Epidermal melanocyte (primary cell): ENCODE measurements around the gene OR9A2.

Source experiments
- DNase-seq: peaks from one replicate; pipeline ENCODE4 v3.0.0; 2011; ENCODE audit warnings: low spot score; ENCODE audit not compliant: insufficient read length

The OR9A2 gene, protein sequence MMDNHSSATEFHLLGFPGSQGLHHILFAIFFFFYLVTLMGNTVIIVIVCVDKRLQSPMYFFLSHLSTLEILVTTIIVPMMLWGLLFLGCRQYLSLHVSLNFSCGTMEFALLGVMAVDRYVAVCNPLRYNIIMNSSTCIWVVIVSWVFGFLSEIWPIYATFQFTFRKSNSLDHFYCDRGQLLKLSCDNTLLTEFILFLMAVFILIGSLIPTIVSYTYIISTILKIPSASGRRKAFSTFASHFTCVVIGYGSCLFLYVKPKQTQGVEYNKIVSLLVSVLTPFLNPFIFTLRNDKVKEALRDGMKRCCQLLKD

GRCh38 chr7:143027032-143027431 is at the start of gene OR9A2:
TSS of gene OR9A2 (minus strand) at chr7:143027132. CDS start at chr7:143027132, 0 bp downstream.
- DNase-seq, result no peak

GRCh38 chr7:143074141-143074540 is 47.2 kb upstream of the OR9A2 start:
- no peak for DNase-seq

DNA sequence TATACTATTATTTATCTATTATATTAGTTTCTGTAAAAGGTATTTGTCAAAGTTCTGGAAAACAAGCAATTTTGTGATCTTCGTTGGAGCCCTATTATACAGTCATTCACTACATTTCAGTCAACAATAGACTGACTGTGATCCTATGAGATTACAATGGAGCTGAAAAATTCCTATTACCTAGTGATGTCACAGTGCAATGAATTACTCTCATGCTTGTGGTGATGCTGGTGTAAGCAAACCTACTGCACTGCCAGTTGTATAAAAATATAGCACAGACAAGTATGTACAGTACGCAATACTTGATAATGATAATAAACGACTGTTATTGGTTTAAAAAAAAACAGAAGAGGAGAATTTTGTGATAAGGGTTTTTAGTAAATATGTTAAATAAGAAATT is 46.6 kb upstream of the OR9A2 start:
- no peak for DNase-seq

GRCh38 chr7:143069912-143070500 is 43.1 kb upstream of the OR9A2 start:
- DNase-seq, result no peak

DNA sequence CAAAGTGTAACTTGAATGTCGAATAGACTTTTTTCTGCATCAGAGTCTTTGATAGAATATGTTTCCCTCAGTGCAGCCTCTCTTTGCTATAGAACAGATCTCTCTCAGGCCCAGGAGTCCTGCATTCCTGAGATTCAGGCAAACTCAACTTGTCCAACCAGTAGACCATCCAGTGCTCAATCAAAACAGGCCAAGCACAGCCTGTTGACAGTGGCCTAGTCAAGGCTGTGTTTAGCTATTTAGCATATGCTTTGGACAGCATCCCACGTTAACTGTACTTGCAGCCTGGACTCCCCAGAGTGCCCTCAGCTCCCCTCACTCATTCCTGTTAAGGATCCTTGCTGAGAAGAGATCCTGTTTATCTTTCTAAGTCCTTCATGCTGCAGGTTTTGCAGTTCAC is 41.5 kb upstream of the OR9A2 start:
- no peak for DNase-seq

DNA sequence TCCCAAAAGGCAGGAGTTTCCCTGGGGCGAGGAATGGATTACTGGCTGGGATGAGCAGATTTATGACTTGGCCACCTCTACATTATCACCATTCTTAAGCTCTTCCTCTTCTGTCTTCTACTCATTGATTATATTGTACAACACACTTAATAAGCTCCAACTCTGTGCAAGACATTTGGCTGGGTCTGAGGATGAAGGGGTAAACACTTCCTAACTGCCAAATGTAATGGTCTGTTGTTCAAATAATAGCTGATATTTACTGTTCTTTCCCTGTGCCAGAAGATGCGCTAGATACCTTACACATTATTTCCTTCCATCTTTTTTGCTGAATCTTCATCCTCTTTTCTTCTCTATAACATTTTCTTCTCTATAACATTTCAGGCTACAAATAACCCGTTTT is 36.8 kb upstream of the OR9A2 start:
- DNase-seq, result no peak

DNA sequence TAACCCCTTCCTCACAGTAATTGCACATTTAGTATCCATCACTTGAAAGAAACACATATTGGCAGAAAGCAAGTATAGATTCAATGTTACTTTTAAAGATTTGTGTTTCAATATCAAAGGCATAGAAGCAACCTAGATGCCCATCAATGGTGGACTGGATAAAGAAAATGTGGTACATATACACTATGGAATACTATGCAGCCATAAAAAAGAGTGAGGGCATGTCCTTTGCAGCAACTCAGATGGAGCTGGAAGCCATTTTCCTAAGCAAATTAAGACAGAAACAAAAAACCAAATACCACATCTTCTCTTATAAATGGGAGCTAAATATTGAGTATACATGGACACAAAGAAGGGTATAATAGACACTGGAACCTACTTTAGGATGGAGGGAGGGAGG is 28.8 kb upstream of the OR9A2 start:
- DNase-seq, result no peak

DNA sequence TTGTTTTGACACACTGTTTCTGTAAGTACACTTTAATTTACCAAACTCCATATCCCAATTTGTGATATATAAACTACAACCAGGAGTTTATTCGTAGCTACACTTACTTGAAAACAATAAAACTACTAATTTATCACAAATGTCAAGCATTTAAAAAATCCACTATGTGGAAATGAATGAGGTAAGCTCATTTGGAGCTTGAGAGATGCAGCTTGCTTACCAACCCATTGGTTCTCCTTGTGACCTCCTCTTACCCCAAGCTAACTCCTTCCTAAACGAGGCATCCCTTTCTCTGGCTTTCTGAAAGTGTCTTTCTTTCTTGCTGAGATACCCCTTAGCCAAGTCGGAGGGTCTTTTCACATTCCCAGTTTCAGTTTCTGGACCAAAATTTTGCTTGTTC is 27.7 kb upstream of the OR9A2 start:
- no peak for DNase-seq

- no peak for DNase-seq
These were observed 25.1 kb upstream of the OR9A2 start, which contains the start of gene OR6V1 for GRCh38 chr7:143052041-143052440. TSS of gene OR6V1 (plus strand) at chr7:143052341. CDS start at chr7:143052341, 0 bp downstream.

DNA sequence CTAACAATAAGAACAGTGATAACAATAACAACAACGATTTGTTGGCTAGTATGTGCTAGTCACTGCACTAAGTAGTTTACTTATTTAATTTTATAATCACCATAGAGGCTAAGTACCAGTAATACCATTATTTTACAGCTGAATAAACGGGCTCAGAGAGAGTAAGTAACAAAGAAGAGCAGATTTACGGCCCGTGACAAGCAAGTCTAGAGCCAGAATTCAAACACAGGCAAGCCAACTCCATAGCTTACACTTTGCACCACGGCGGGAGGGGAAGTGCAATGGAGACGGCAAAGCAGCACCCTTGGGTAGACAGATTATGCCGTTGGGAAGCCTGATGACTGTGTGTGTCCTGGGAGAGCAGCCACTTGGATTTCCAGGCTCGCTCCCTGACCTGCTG is 24.0 kb upstream of the OR9A2 start:
- no peak for DNase-seq

DNA sequence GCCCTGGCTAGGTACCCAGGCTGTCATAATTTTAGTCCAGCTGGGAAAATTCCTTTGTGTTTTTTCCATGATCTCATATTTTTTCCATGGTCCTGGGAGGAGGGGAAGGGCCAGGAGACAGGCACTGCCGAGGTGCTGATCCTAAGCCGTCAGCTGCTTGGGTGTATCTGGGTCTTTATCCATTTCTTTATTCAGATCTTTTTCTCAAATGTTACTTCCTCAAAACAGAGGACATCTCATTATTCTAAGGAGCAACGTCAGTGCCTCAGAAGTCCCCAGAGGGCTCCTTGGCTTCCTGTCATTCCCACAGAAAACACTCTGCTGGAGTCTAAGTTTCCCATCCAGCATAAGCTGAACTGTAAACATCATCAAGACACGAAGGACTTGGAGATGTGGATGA is 22.4 kb upstream of the OR9A2 start:
- DNase-seq, result no peak

GRCh38 chr7:143048827-143049226 is 21.9 kb upstream of the OR9A2 start:
- no peak for DNase-seq

DNA sequence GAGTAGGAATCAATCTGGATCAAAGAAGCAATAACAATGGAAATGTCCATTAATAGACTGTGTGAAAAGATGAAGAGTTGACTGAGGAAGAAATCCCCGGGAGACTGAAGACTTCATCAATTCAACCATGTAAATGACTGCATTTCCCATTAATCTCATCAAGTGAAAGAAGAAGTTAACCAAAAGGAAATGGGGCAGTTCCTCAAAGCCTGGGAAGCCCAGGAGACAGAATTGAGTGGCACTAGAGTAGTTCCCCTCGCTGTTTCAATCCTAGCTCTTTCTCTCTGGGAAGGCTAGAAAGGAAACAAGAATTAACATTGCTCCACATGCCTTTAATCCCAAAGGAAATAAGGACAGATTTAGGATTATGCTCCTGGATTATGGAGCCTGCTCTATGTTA is 20.4 kb upstream of the OR9A2 start:
- DNase-seq, result no peak

DNA sequence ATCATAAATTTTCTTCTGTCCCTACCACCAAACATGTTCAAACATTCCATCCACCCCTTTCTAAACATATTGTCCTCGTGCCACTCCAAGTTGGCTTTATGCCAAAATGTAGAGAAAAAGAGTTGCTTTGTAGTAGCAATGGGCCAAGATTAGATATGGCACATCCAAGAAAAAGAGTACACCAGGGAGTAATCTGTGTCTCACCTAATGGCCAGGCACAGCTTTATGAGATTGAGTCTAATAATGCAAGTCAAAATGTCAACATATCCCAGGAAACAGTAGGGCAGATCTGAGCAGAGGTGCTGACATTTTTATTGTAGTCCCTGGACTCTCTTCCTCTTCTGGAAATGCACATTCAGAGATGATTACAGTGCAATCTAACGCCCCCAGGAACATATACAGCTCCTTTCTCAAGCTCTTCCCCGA is 19.5 kb upstream of the OR9A2 start:
- DNase-seq, result no peak

GRCh38 chr7:143043391-143043790 is 16.5 kb upstream of the OR9A2 start:
- DNase-seq, result no peak

- no peak for DNase-seq
These were observed 15.9 kb upstream of the OR9A2 start for GRCh38 chr7:143042790-143043271.

DNA sequence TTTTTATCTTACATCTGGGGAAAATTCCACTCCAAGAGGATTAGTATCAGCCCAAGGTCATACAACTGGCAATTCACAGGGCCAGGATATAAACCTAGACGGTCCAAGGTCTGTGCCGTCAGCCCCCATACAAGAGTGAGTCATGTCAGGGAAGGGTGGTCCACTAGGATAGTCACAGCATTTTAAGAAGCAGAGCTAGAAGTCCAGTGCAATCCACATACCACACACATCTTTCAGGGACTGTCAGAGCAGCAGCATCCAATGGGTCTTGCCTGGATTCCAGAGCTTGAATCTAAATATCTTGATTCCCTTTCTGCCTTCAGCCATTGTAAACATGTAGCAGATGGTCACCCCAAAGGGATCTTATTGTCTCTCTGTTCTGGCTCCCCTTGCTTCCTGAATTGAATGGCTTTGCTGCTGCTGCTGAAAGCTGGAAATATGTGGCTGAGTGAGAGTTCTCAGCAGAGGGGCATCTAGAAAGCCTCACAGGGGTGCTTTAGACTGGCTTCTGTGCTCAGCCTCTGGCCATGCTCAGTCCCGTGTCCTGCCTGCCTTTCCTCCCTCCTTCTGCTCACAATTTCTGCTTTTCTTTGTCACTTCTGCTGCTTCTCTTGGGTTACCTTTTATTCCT is 15.3 kb upstream of the OR9A2 start:
- DNase-seq, result no peak

- DNase-seq, result no peak
These were observed 14.4 kb upstream of the OR9A2 start for GRCh38 chr7:143041346-143041745.

DNA sequence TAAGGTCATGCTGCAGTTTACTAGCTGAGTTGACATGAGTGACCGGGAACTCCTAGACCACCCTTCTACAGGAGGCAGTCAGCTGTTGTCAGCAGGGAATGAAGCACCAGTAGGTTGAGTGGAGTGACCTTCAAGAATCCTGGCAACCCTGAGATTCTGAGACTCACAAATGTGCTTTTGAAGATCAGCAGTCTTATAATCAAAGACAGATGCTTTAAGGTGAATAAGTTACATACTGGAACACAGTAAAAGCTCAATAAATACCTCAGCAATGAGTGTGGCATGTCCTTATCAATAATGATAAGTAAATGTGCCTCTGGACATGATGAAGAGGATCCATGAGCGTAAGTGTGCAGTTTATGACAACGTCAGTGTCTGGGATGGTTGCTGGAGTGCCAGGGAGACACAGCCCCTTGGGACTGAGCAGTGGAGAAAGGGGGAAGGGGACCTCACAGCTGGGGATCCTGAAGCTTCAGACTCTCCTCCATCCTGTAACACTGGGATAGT is 13.3 kb upstream of the OR9A2 start:
- no peak for DNase-seq

- DNase-seq, result no peak
These were observed 11.7 kb upstream of the OR9A2 start for GRCh38 chr7:143038635-143039034.

DNA sequence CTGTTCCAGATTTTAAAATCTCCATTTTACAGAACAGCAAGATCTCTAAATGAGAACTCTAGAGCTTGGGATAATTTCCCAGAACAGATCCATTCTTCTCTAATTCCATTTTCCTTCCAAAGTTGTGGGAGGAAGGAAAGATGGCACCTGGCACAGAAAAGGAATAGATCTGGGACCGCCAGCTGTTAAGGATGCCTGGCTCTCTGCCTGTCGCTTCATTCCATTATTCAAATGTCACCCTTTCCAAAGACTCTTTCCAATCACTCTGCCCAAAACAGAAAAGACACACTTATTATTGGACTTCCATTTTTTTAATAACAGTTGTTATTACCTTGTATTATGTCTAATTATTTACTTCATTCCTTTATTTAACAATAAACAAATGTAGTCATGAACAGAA is 751 bp upstream of the OR9A2 start:
- no peak for DNase-seq

- no peak for DNase-seq
These were observed 1.6 kb downstream of the OR9A2 start for GRCh38 chr7:143025371-143025770.
